Left lung (tissue), 10 donors: Measurements from ENCODE around the gene RELT. TPM values are rescaled to one million over a fixed set of nuclear protein-coding genes. Genes with fewer than 3 reads are reported as not detected.

Experiments
- ATAC-seq: fragments of 200-7000 bp; cut with Tn5 transposase; one replicate; pipeline ENCODE4 v1.9.1; 2020; ENCODE audit warnings: moderate library complexity
- DNase-seq, 4 donors: peaks; one replicate each; pipeline ENCODE4 v3.0.0-alpha.2; 2013 to 2020
- H3K27ac ChIP-seq, 2 donors: fragments of 200-600 bp; sonication (generic) in 1 of 2; one replicate each; pipeline versions ENCODE4 v1.5.0 to v1.8.0; 2020 to 2021
- H3K27me3 ChIP-seq, 2 donors: fragments of 200-600 bp; sonication (generic) in 1 of 2; one replicate each; pipeline versions ENCODE4 v1.5.0 to v1.8.0; 2020 to 2021
- H3K36me3 ChIP-seq, 2 donors: fragments of 200-600 bp; sonication (generic) in 1 of 2; one replicate each; pipeline versions ENCODE4 v1.5.0 to v1.8.0; 2020 to 2021
- H3K4me1 ChIP-seq, 2 donors: fragments of 200-600 bp; one replicate each; pipeline ENCODE4 v1.8.0; 2021
- H3K4me3 ChIP-seq, 2 donors: fragments of 200-600 bp; sonication (generic) in 1 of 2; one replicate each; pipeline versions ENCODE4 v1.5.0 to v1.8.0; 2020 to 2021; ENCODE audit warnings: mild to moderate bottlenecking in 1 of 2
- H3K9me3 ChIP-seq, 2 donors: fragments of 200-600 bp; sonication (generic) in 1 of 2; one replicate each; pipeline versions ENCODE4 v1.5.0 to v1.8.0; 2020 to 2021
- intact Hi-C, 2 donors: fragments of 100-400 bp; cut with DNase I; formaldehyde crosslinking; loops; one replicate each; pipeline versions ENCODE4 v1.11.2 to v1.14.2; 2022
- polyA plus RNA-seq, 6 donors: library from polyadenylated mRNA; unstranded; fragments of 120-200 nt; gene quantifications; one replicate each; pipeline ENCODE4 v1.2.1, GENCODE V29; 2013; ENCODE audit not compliant: insufficient read length in 6 of 6
- total RNA-seq, 2 donors: library from RNA; stranded (reverse); fragmentation: NEBNext Ultra II Directional; extraction: Animal tissue kit (Norgen Biotek cat#: 25700); gene quantifications; one replicate each; pipeline ENCODE4 v1.2.1, GENCODE V29; 2021
- TF ChIP-seq, protein P1 (sequence below), 2 donors: fragments of 200-600 bp; sonication (generic) in 1 of 2; IDR thresholded peaks; one replicate each; pipeline versions ENCODE4 v1.5.0 to v1.8.0; 2021; ENCODE audit warnings: antibody characterized with exemption in 2 of 2
- donor health status: DM: no; HTN: yes; CAD: no.
- donor health status: DM: no; HTN: no; CAD: no.

RELT gene
- total and polyA plus RNA-seq, 8 donors: 2.7 to 30.7 (median 4.0) TPM

DNA sequence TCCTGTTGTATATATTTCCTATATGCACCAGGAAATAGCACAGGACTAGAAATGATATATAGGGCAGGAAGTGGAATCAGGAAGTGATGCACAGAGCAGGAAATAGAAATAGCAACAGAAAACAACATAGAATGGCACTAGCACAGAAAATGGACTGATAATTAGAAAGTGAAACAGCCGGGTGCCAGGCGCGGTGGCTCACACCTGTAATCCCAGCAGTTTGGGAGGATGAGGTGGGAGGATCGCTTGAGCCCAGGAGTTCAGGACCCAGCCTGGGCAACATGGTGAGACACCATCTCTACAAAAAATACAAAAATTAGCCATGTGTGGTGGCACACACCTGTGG, 10.0 kb upstream of the RELT start:
- peaks cover 9 to 65% of the 10 kb centered on the region in 2 donors for H3K36me3 ChIP-seq
- ATAC-seq: no peak
- peak overlapping the region in 1 of 2 donors; percentile 57 for H3K27ac ChIP-seq
- no peak for DNase-seq
- no peak overlapping the region for H3K4me3 ChIP-seq
- TF ChIP-seq, protein P1, sequence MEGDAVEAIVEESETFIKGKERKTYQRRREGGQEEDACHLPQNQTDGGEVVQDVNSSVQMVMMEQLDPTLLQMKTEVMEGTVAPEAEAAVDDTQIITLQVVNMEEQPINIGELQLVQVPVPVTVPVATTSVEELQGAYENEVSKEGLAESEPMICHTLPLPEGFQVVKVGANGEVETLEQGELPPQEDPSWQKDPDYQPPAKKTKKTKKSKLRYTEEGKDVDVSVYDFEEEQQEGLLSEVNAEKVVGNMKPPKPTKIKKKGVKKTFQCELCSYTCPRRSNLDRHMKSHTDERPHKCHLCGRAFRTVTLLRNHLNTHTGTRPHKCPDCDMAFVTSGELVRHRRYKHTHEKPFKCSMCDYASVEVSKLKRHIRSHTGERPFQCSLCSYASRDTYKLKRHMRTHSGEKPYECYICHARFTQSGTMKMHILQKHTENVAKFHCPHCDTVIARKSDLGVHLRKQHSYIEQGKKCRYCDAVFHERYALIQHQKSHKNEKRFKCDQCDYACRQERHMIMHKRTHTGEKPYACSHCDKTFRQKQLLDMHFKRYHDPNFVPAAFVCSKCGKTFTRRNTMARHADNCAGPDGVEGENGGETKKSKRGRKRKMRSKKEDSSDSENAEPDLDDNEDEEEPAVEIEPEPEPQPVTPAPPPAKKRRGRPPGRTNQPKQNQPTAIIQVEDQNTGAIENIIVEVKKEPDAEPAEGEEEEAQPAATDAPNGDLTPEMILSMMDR (IDR thresholded peaks at IDR 0.05): no peak
- intact Hi-C loops: no loop called here
- no peaks in the 10 kb centered on the region for H3K9me3 ChIP-seq
- peaks cover 0 to 21% of the 10 kb centered on the region in 2 donors for H3K4me1 ChIP-seq
- no peaks in the 10 kb centered on the region for H3K27me3 ChIP-seq

- Histone ChIP-seq H3K27me3 (no peaks in the 10 kb centered on the region), H3K4me3 (no peak overlapping the region), H3K27ac (peak overlapping the region in 1 of 2 donors; percentile 57), H3K4me1 (peaks cover 0 to 21% of the 10 kb centered on the region in 2 donors), H3K36me3 (peaks cover 9 to 58% of the 10 kb centered on the region in 2 donors), H3K9me3 (no peaks in the 10 kb centered on the region)
- intact Hi-C loops: no loop called here
- DNase-seq (no peak), ATAC-seq (no peak)
- TF ChIP-seq, protein P1 (IDR thresholded peaks at IDR 0.05): no peak
Measured at GRCh38 chr11:73366953-73367352, 9.2 kb upstream of the RELT start.

DNA sequence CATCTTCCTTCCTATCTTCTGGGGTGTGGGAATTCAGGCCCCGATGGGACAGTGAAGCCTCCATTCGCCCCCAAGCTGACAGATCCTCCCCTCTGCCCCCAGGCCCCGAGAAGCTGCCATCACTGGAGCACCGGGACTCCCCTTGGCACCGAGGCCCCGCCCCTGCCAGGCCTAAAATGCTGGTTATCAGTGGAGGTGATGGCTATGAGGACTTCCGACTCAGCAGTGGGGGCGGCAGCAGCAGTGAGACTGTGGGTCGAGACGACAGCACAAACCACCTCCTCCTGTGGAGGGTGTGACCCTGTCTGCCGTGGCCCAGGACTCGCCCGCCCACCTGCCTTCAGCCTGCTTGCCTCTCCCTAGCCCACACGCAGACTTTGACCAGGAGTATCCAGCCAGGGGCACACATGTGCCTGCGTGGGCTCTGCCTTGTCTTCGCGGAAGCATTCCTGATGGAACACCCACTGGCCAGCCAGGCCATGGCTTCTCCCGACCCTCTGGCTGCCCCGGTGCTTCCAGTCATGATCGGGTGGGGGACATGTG, 8.6 kb upstream of the RELT start:
- Histone ChIP-seq H3K27me3 (no peaks in the 10 kb centered on the region), H3K36me3 (peaks cover 9 to 52% of the 10 kb centered on the region in 2 donors), H3K9me3 (no peaks in the 10 kb centered on the region), H3K4me1 (peaks cover 0 to 25% of the 10 kb centered on the region in 2 donors), H3K4me3 (no peak overlapping the region), H3K27ac (no peak overlapping the region)
- no peak for ATAC-seq
- TF ChIP-seq, protein P1 (IDR thresholded peaks at IDR 0.05): no peak
- intact Hi-C loops: no loop called here
- DNase-seq: no peak

DNA sequence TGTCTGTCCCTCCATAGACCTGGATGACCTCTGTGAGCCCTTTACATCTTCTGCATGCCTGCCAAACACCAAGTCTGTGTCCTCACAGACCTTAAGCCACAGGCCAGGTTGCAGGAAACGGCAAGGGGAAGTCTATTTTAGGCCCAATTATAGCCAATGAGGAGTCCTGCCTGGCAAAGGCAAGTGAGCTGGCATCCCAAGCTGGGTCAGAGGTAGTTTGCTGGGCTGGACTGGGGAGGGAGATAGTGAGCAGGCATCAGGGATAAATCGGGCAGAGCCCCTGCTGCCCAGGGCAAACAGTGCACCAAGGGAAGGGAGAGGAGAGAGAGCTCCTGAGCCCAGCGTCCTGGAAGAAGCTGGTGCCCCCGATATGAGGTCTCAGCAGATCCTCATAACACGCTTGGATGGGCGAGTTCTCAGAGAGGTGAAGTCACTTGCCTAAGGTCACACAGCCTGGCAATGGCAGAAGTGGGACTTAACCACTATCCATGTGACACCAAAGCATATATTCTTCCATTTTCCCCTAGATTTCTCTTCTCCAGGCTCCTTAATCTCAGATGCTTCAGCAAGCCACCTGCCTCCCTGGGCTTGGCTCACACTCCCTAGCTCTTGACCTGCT, 3.7 kb upstream of the RELT start:
- Histone ChIP-seq H3K4me3 (no peak overlapping the region), H3K4me1 (peaks cover 0 to 16% of the 10 kb centered on the region in 2 donors), H3K27me3 (no peaks in the 10 kb centered on the region), H3K9me3 (no peaks in the 10 kb centered on the region), H3K27ac (no peak overlapping the region), H3K36me3 (peaks cover 0 to 13% of the 10 kb centered on the region in 2 donors)
- ATAC-seq (no peak), DNase-seq (no peak)
- TF ChIP-seq, protein P1 (IDR thresholded peaks at IDR 0.05): no peak
- intact Hi-C loops: no loop called here

DNA sequence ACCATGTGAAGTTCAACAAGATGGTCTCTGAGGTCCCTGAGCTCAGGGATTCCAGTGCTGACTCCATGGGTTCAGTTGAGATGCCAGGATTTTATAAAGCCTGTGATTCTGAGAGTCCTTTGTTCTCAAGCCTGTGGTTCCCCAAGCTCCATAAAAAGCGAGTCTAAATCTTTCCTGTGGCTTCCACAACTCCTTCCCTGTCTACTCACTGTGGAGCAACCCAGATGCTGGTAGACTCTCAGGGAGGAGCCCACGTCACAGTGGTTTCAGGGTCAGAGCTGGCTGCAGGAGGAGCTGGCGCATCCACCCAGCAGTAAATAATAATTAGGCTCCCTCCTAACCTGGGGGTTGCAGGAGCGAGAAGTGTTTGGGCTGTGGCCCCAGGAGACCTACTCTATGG, 2.0 kb upstream of the RELT start:
- DNase-seq: no peak
- no peaks in the 10 kb centered on the region for H3K27me3 ChIP-seq
- intact Hi-C loops: no loop called here
- peaks cover 0 to 30% of the 10 kb centered on the region in 2 donors for H3K4me1 ChIP-seq
- no peak overlapping the region for H3K27ac ChIP-seq
- ATAC-seq: no peak
- no peak overlapping the region for H3K4me3 ChIP-seq
- H3K36me3 ChIP-seq: no peaks in the 10 kb centered on the region
- no peaks in the 10 kb centered on the region for H3K9me3 ChIP-seq
- TF ChIP-seq, protein P1 (IDR thresholded peaks at IDR 0.05): no peak
